GM23248 (cell line): ENCODE results near the gene CCDC134. TPM values are rescaled to one million over a fixed set of nuclear protein-coding genes. Genes with fewer than 3 reads are reported as not detected.
A peak's percentile ranks its signal among the peaks of the same experiment; 100 is the strongest.

Experiments used
- DNase-seq: peaks from one replicate; pipeline ENCODE4 v3.0.0-alpha.2; 2015
- H2AFZ ChIP-seq: fragments of 200-600 bp; sonication (generic); 2 replicates; pipeline ENCODE4 v1.6.1; 2016; ENCODE audit warnings: antibody characterized with exemption
- H3F3A ChIP-seq: fragments of 200-600 bp; sonication (generic); 2 replicates; pipeline ENCODE4 v1.6.1; 2016; ENCODE audit warnings: mild to moderate bottlenecking, antibody characterized with exemption, mixed run types; ENCODE audit not compliant: insufficient read depth
- H3K27ac ChIP-seq: fragments of 200-600 bp; sonication (generic); 2 replicates; pipeline ENCODE4 v1.5.1; 2016; ENCODE audit warnings: mild to moderate bottlenecking
- H3K27me3 ChIP-seq: fragments of 200-600 bp; sonication (generic); replicated peaks from 2 replicates; pipeline ENCODE4 v1.6.1; 2016; ENCODE audit warnings: mild to moderate bottlenecking; ENCODE audit not compliant: insufficient read depth
- H3K36me3 ChIP-seq: fragments of 200-600 bp; sonication (generic); 2 replicates; pipeline ENCODE4 v1.6.1; 2016; ENCODE audit warnings: low read depth, mild to moderate bottlenecking
- H3K4me1 ChIP-seq: fragments of 200-600 bp; sonication (generic); 2 replicates; pipeline ENCODE4 v1.6.1; 2016; ENCODE audit warnings: mild to moderate bottlenecking; ENCODE audit not compliant: insufficient read depth
- H3K4me2 ChIP-seq: fragments of 200-600 bp; sonication (generic); one replicate; pipeline ENCODE4 v1.6.1; 2016; ENCODE audit warnings: mild to moderate bottlenecking; ENCODE audit not compliant: unreplicated experiment
- H3K4me3 ChIP-seq: fragments of 200-600 bp; sonication (generic); 2 replicates; pipeline ENCODE4 v1.5.1; 2016; ENCODE audit warnings: mild to moderate bottlenecking
- H3K79me2 ChIP-seq: fragments of 200-600 bp; sonication (generic); 2 replicates; pipeline ENCODE4 v1.6.1; 2016; ENCODE audit warnings: mild to moderate bottlenecking; ENCODE audit not compliant: insufficient read depth
- H3K9ac ChIP-seq: fragments of 200-600 bp; sonication (generic); 2 replicates; pipeline ENCODE4 v1.6.1; 2016; ENCODE audit warnings: mild to moderate bottlenecking
- H3K9me2 ChIP-seq: fragments of 200-600 bp; sonication (generic); 2 replicates; pipeline ENCODE4 v1.6.1; 2016; ENCODE audit warnings: mixed run types, mild to moderate bottlenecking, moderate library complexity; ENCODE audit not compliant: insufficient read depth
- H3K9me3 ChIP-seq: fragments of 200-600 bp; sonication (generic); one replicate; pipeline ENCODE4 v1.6.1; 2017; ENCODE audit warnings: low read depth
- H4K20me1 ChIP-seq: fragments of 200-600 bp; sonication (generic); 2 replicates; pipeline ENCODE4 v1.6.0; 2016; ENCODE audit not compliant: insufficient read depth
- EZH2 ChIP-seq: fragments of 200-600 bp; sonication (generic); IDR thresholded peaks from 2 replicates; pipeline ENCODE4 v1.6.1; 2018; ENCODE audit warnings: antibody characterized with exemption, mild to moderate bottlenecking; ENCODE audit not compliant: insufficient read depth, poor library complexity, severe bottlenecking
- EZH2phosphoT487 ChIP-seq: fragments of 200-600 bp; sonication (generic); IDR thresholded peaks from 2 replicates; pipeline ENCODE4 v1.6.1; 2018; ENCODE audit warnings: antibody characterized with exemption, moderate library complexity, mild to moderate bottlenecking, low read depth; ENCODE audit not compliant: insufficient read depth
- WGBS, 2 experiments: methylation state at CpG; one replicate each; pipeline ENCODE4 v1.1.6; 2015 to 2017; ENCODE audit warnings: low lambda C conversion rate in 2 of 2, low coverage in 1 of 2; ENCODE audit errors: missing lambda C conversion rate in 2 of 2; 5-methylcytosine and 5-hydroxymethylcytosine counted together
- in situ Hi-C: fragments of 300-500 bp; cut with MboI; formaldehyde crosslinking; loops from 2 replicates; pipeline ENCODE4 v1.15.0; 2020
- polyA plus RNA-seq: library from polyadenylated mRNA; unstranded; fragments of >200 nt; fragmentation: Nextera tagmentation; extraction: Ambion mirVana; gene quantifications from 2 replicates; pipeline ENCODE4 v1.2.1, GENCODE V29; 2016
- total RNA-seq: library from RNA; depleted of rRNA; stranded (reverse); fragments of >200 nt; shearing (Covaris generic); gene quantifications from 2 replicates; pipeline ENCODE4 v1.2.3, GENCODE V29; 2014

The CCDC134 gene
- total and polyA plus RNA-seq, 2 experiments from 2014 or later, result 3.9 to 4.4 TPM

DNA sequence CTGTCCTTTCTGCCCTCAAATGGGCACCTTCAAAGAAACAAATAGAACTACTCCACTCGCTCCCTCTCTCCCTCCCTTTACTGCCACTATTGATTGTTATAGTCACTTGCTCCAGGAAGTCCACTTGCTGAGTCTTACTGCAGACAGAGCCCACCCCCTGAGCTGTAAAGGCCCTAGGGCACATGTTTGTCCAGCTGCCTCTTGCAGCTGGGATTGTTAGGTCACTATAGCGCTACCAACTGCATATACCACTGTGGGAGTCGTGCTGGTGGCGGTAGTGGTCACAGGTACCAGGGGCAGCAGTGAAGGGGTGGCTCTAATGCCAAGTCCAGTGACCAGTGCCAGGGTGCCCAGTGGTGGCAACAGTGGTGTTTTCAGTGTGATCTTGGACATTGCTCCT, 28.0 kb downstream of the CCDC134 start:
- Histone ChIP-seq H2AFZ (no peak overlapping the region), H3K9ac (no peak overlapping the region), H3F3A (peaks cover 6% of the 10 kb centered on the region), H3K79me2 (no peaks in the 10 kb centered on the region), H3K9me2 (no peaks in the 10 kb centered on the region), H3K4me2 (no peak overlapping the region), H3K27ac (no peak overlapping the region), H4K20me1 (no peaks in the 10 kb centered on the region), H3K4me3 (no peak overlapping the region), H3K27me3 (no peaks in the 10 kb centered on the region), H3K4me1 (peaks cover 9% of the 10 kb centered on the region), H3K9me3 (no peaks in the 10 kb centered on the region), H3K36me3 (no peaks in the 10 kb centered on the region)
- in situ Hi-C loops, result no loop called here
- TF ChIP-seq EZH2phosphoT487 (no peak), EZH2 (no peak)
- 96 to 98% methylated on average over 4 of the region's 4 CpGs for WGBS, 2 experiments
- no peak for DNase-seq

DNA sequence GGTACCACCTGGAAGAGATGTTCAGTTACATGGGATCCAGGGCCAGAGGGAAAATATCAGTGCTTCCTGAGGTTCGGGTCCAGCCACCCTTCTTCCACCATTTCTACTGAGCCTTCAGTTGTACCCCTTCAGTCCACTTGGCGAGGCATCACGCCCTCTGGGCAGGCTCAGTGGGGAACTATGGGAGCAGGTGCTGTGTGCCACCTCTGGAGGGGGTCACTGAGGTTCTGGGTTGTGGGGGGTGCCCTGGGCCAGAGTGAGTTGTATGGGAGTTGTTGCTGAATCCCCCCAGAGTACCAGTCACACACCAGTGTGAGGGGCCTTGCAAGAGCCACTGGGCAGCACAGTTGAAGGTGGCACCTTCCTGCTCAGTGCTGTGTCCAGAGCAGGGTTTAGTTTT, 29.7 kb downstream of the CCDC134 start:
- TF ChIP-seq EZH2 (no peak), EZH2phosphoT487 (no peak)
- no peaks in the 10 kb centered on the region for H3K27me3 ChIP-seq
- no peak overlapping the region for H2AFZ ChIP-seq
- no peak overlapping the region for H3K4me3 ChIP-seq
- peak; percentile 14 for DNase-seq
- in situ Hi-C loops, result no loop called here
- H3K4me2 ChIP-seq, result no peak overlapping the region
- no peak overlapping the region for H3K27ac ChIP-seq
- H3K79me2 ChIP-seq, result peaks cover 17% of the 10 kb centered on the region
- WGBS, 2 experiments, result 95 to 100% methylated on average over 3 of the region's 3 CpGs
- peaks cover 6% of the 10 kb centered on the region for H3F3A ChIP-seq
- no peak overlapping the region for H3K9ac ChIP-seq
- H3K36me3 ChIP-seq, result no peaks in the 10 kb centered on the region
- H3K9me3 ChIP-seq, result no peaks in the 10 kb centered on the region
- no peaks in the 10 kb centered on the region for H3K9me2 ChIP-seq
- no peaks in the 10 kb centered on the region for H4K20me1 ChIP-seq
- H3K4me1 ChIP-seq, result peaks cover 14% of the 10 kb centered on the region

DNA sequence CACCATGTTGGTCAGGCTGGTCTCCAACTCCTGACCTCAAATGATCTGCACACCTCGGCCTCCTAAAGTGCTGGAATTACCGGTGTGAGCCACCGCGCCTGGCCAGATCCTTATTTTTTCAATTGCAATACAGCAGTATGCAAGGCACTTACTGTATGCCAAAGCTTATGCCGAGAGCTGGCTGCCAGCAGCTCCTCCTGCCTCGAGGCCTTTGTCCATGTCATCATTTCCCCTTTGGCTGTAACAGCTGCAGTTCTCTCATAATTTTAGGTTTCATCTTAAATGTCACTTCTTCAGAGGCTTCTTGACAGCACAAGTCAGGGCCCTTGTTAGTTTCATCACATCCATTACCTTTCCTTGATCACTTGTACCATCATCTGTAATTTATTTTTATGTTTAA, 30.9 kb downstream of the CCDC134 start:
- no peak overlapping the region for H3K9ac ChIP-seq
- in situ Hi-C loops, result no loop called here
- no peaks in the 10 kb centered on the region for H3K9me3 ChIP-seq
- H3K4me3 ChIP-seq, result no peak overlapping the region
- TF ChIP-seq EZH2phosphoT487 (no peak), EZH2 (no peak)
- DNase-seq, result peak; percentile 54
- H3K36me3 ChIP-seq, result no peaks in the 10 kb centered on the region
- H2AFZ ChIP-seq, result no peak overlapping the region
- 72 to 74% methylated on average over 6 of the region's 6 CpGs for WGBS, 2 experiments
- H3F3A ChIP-seq, result peaks cover 6% of the 10 kb centered on the region
- no peaks in the 10 kb centered on the region for H4K20me1 ChIP-seq
- H3K79me2 ChIP-seq, result peaks cover 29% of the 10 kb centered on the region
- no peak overlapping the region for H3K27ac ChIP-seq
- H3K4me2 ChIP-seq, result peak overlapping the region; percentile 78
- H3K4me1 ChIP-seq, result peaks cover 7% of the 10 kb centered on the region; the same call in 1 of the 2 replicates
- H3K9me2 ChIP-seq, result no peaks in the 10 kb centered on the region
- no peaks in the 10 kb centered on the region for H3K27me3 ChIP-seq

DNA sequence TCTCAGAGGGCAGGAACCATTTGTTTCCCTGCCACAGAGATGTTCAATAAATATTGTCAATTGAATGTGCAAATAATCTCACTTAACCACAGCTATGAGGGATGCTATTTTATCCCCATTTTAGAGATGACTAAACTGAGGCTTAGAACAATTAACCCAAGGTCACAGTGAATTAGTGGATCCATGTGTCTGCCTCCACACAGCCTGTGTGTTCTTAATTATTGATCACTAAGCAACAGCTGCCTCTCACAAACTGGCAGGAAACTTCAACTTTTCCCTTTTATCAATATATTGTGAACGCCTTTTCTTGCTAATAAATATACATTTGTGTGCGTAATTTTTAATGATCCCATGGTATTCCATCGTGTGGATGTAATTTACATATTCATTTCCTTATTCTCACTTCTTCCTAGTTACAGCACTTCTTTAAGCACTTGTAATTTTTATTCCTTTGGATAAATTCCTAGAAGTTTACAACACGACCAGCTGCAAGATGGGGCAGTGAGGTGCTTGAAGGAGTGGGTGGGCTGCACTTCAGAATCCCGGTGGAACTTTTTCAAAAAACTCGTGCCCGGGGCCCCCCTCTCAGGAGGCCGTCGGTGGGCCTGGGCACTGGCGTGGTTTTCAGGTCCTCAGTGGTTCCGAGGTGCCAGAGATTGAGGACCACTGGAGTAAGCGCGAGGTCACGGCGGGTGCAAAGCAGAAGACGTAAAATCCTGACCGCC, 31.5 kb downstream of the CCDC134 start:
- H3K4me2 ChIP-seq, result peak overlapping the region; percentile 78
- H3K79me2 ChIP-seq, result peaks cover 35% of the 10 kb centered on the region
- H3K9ac ChIP-seq, result peak overlapping the region; percentile 81
- in situ Hi-C loops, result no loop called here
- H2AFZ ChIP-seq, result peak overlapping the region; percentile 83
- peak overlapping the region; percentile 75 for H3K27ac ChIP-seq
- H3K36me3 ChIP-seq, result no peaks in the 10 kb centered on the region
- TF ChIP-seq EZH2 (no peak), EZH2phosphoT487 (no peak)
- peak overlapping the region; percentile 81 for H3K4me3 ChIP-seq
- peaks cover 7% of the 10 kb centered on the region; the same call in 1 of the 2 replicates for H3K4me1 ChIP-seq
- H4K20me1 ChIP-seq, result no peaks in the 10 kb centered on the region
- 15 to 18% methylated on average over 17 of the region's 17 CpGs for WGBS, 2 experiments
- H3K9me3 ChIP-seq, result no peaks in the 10 kb centered on the region
- DNase-seq, result peak; percentile 7
- H3K27me3 ChIP-seq, result no peaks in the 10 kb centered on the region
- peaks cover 6% of the 10 kb centered on the region for H3F3A ChIP-seq
- no peaks in the 10 kb centered on the region for H3K9me2 ChIP-seq
